22Rv1 (cell line): ENCODE results near the gene PPM1M.

Source experiments
- H3K27ac ChIP-seq: fragments of 450-650 bp; 2 replicates; pipeline ENCODE4 v1.5.1; 2017
- ZFX ChIP-seq: fragments of 450-650 bp; IDR thresholded peaks from 2 replicates; pipeline ENCODE4 v1.6.1; 2017; ENCODE audit warnings: antibody characterized with exemption, borderline replicate concordance
- TF ChIP-seq, protein P1 (sequence below): fragments of 450-650 bp; IDR thresholded peaks from 2 replicates; pipeline ENCODE4 v1.5.1; 2017; ENCODE audit warnings: mild to moderate bottlenecking

Gene PPM1M

DNA sequence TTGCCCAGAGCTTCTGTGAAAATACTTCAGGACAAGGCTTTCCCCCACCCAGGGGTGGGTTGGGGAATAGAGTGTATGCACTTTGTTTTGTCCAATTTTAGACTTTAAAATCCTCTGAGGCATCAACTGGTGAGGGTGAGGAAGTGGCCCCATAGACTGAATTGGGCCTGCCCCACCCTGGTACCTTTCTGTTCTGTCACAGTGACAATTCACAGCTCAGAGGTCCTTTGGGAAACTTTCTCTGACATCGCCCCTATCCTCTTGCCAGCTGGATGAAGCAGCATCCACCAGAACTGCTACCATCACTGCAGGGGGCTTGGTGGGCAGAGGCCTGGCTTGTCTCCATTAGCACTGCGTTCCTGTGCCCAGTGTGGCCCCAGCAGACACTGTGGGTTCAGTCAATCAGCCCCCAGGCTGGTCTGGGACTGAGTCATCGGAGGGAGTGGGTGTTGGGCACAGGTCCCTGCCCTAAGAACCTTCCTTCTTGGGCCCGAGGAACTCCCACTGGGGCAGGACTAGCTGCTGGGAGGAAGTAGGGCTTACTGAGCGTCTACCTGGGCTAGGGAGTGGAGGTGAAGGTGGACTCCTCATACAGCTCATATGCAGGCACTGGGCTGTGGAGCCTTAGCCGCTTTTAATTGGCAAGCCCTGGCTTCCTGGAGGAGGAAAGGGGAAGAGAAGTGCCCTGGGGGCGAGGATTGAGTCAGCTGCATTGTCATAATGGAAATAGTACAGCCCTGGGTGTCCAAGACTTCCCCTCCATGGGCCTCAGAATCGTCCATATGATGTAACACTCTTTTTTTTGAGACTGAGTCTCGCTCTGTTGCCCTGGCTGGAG, 1.5 kb upstream of the PPM1M start:
- TF ChIP-seq ZFX = no peak
- no peak overlapping the region for H3K27ac ChIP-seq

DNA sequence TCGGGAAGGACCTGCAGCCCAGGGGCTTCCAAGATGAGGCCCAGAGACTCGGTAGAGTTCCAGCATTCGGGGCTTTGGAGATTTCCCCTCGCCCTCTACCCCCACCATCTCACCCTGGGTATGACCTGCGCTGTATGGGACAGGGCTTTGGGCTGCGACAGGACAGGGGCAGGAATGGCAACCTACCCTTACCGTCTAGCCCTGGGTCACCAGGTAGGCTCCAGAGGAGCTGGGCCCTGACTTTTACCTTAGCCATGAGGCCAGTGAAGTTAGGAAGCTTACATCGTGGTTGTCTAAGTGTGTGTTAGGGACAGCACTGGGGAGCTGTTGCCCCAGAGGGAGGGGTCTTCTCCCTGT, 683 bp downstream of the PPM1M start:
- peak overlapping the region; percentile 38 for H3K27ac ChIP-seq
- TF ChIP-seq, protein P1, sequence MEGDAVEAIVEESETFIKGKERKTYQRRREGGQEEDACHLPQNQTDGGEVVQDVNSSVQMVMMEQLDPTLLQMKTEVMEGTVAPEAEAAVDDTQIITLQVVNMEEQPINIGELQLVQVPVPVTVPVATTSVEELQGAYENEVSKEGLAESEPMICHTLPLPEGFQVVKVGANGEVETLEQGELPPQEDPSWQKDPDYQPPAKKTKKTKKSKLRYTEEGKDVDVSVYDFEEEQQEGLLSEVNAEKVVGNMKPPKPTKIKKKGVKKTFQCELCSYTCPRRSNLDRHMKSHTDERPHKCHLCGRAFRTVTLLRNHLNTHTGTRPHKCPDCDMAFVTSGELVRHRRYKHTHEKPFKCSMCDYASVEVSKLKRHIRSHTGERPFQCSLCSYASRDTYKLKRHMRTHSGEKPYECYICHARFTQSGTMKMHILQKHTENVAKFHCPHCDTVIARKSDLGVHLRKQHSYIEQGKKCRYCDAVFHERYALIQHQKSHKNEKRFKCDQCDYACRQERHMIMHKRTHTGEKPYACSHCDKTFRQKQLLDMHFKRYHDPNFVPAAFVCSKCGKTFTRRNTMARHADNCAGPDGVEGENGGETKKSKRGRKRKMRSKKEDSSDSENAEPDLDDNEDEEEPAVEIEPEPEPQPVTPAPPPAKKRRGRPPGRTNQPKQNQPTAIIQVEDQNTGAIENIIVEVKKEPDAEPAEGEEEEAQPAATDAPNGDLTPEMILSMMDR = no peak
- no peak for TF ChIP-seq ZFX

DNA sequence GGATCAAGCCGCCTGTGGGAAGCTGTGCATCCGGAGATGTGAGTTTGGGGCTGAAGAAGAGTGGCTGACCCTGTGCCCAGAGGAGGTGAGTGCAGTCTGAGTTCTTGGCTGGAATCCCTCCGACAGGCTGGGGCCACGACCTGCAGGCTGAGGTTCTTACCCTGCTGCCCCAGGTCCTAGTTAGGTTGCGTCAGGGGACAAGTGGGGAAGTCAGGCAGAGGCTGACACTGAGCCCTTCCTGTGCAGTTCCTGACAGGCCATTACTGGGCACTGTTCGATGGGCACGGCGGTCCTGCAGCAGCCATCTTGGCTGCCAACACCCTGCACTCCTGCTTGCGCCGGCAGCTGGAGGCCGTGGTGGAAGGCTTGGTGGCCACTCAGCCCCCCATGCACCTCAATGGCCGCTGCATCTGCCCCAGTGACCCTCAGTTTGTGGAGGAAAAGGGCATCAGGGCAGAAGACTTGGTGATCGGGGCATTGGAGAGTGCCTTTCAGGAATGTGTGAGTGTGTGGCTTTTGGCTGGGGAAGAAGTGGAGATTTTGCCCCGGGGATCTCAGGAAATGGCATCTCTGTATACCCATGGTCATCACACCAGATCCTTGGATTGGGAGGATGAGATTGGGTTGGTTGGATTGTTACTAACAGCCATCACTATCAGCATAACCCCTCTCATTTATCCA, 1.3 kb downstream of the PPM1M start:
- H3K27ac ChIP-seq = peak overlapping the region; percentile 38
- no peak for TF ChIP-seq ZFX
- TF ChIP-seq, protein P1 = no peak

DNA sequence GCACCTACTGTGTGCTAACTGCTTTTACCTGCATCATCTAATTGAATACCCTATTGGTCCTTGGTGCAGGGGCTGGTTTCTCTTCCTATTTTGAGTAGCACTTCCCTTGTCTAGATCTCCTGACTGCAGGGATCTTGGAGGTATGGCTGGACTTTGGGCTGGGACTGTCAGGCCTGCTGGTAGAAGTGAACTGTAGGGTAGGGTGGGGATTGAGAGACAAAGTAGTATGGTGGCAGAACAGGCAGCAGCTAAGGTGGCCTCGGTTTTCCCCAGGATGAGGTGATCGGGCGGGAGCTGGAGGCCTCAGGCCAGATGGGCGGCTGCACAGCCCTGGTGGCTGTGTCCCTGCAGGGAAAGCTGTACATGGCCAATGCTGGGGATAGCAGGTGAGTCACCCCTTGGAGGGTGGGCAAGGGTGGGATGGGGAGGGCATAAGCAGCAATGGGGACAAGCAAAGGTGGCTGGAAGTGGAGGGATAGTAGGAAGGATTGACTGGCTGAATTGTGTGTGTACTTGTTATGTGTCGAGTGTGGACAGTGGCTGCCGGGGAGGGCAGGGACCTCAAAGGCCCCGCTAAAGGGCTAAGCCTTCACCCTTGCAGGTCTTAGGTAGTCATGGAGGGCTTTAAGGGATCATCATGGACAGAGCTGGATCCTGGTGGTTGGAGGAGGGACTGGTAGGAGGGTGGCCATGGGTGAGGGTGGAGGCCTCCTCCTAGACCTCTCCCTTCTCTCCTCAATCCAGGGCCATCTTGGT, 2.0 kb downstream of the PPM1M start:
- peak overlapping the region; percentile 38; the same call in 1 of the 2 replicates for H3K27ac ChIP-seq

DNA sequence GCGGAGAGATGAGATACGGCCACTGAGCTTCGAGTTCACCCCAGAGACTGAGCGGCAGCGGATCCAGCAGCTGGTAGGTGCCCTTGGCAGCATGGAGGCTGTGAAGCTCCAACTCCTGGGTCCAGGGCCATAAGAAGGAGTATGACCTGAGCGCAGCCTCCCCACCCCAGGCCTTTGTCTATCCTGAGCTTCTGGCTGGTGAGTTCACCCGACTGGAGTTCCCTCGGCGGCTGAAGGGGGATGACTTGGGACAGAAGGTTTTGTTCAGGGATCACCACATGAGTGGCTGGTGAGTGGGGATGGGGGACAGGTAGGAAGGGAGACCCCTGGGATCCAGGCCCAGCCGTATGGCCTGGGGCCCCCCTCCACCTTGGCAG, 2.6 kb downstream of the PPM1M start:
- peak overlapping the region; percentile 38; the same call in 1 of the 2 replicates for H3K27ac ChIP-seq
- TF ChIP-seq, protein P1 = no peak
- TF ChIP-seq ZFX = no peak

More for the DNA sequence above, 2.0 kb downstream of the PPM1M start:
- TF ChIP-seq ZFX = no peak
- TF ChIP-seq, protein P1 = no peak

DNA sequence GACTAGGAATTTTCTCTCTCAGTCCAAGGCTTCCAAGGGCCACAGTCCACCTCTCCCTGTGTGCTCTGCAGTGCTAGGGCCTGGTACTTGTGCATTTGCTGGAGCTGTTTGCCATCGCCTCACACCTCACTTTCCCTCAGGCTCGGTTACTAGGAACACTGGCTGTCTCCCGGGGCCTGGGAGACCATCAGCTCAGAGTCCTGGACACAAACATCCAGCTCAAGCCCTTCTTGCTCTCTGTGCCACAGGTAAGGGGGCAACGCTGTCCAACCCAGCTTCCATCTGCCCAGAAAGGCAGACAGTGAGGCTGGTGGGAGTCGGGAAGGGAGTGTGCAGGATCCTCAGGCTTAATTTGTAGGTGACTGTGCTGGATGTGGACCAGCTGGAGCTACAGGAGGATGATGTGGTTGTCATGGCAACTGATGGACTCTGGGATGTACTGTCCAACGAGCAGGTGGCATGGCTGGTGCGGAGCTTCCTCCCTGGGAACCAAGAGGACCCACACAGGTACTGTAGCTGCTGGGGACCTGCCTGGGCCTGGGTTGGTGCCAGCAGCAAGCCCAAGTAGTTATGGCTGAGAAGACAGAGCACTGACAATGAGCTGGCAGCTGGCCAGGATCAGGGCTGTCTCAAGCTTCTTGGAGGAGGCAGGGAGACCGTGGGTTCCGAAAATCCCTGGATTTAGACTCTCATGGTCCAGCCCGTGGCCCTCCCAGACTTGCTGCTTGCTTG, 3.4 kb downstream of the PPM1M start:
- TF ChIP-seq, protein P1 = no peak
- no peak for TF ChIP-seq ZFX
- H3K27ac ChIP-seq = 0 out of 2 replicates have a peak overlapping the region, but pooled peaks have one; percentile 38

DNA sequence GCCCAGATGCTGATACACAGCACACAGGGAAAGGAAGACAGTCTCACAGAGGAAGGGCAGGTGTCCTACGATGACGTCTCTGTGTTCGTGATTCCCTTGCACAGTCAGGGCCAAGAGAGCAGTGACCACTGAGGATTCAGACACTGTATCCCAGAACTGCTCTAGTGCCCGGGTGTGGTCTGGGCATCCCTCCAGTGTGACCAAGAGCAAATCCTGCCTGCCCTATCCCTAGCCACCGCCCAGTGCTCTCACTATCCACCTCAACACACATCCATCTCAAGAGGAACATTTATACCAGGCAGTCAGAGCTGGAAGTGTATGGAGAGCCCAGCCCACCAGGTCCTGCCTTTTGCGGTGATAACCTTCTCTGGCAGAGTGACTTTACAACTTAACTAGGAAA, 4.1 kb downstream of the PPM1M start:
- no peak for TF ChIP-seq ZFX
- TF ChIP-seq, protein P1 = no peak
- H3K27ac ChIP-seq = peak overlapping the region; percentile 22; the same call in 1 of the 2 replicates
